ENCODE results near the gene PTH2R. TPM values are rescaled to one million over a fixed set of nuclear protein-coding genes. Genes with fewer than 3 reads are reported as not detected.

The PTH2R gene
- total and polyA plus RNA-seq, 9 of the 15 experiments (the other 6 are each of a cell fraction or from before 2014, with no cell fraction given): 2.7 to 8.8 (median 4.2) TPM

GRCh38 chr2:208361077-208361441, 45.5 kb upstream of the PTH2R start (continued):
- TF ChIP-seq ZNF518B (CRISPR knock-in tag; IDR thresholded peaks at IDR 0.05) (no peak), HNRNPLL (IDR thresholded peaks at IDR 0.05; ENCODE audit: low read depth, low read length, poor library complexity, severe bottlenecking) (no peak), TCF7 (IDR thresholded peaks at IDR 0.05; ENCODE audit: borderline replicate concordance) (no peak), ZNF184 (CRISPR knock-in tag; IDR thresholded peaks at IDR 0.05) (no peak), FOXM1 (IDR thresholded peaks at IDR 0.05; ENCODE audit: low read depth) (no peak), FOXM1 (CRISPR knock-in tag; IDR thresholded peaks at IDR 0.05; ENCODE audit: low read depth) (no peak), EHMT2 (IDR thresholded peaks at IDR 0.05) (no peak), HMG20A (CRISPR knock-in tag; conservative IDR thresholded peaks at IDR 0.05) (no peak)

DNA sequence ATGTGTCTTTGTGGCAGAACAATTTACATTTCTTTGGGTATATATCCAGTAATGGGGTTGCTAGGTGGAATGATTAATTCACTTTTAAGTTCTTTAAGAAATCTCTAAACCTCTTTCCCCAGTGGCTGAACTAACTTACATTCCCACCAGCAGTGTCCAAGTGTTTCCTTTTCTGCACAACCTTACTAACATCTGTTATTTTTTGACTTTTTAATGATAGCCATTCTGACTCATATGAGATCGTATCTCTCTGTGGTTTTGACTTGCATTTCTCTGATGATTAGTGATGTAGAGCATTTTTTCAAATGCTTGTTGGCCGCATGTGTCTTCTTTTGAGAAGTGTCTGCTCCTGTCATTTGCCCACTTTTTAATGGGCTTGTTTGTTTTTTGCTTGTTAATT, 43.1 kb upstream of the PTH2R start:
- no peaks in the 10 kb centered on the region for H4K20me1 ChIP-seq (replicated peaks; ENCODE audit: control insufficient read depth, insufficient read depth, low read length)
- no peak overlapping the region for H3K9ac ChIP-seq (ENCODE audit: insufficient read depth in 1 of 2, low read depth in 2 of 2, low read length in 2 of 2)
- no peaks in the 10 kb centered on the region for H3K9me1 ChIP-seq (ENCODE audit: control insufficient read depth, insufficient read depth, low read length)
- WGBS (ENCODE audit: insufficient coverage, low coverage, missing lambda C conversion rate): 0% methylated on average over 2 of the region's 2 CpGs
- H3K27me3 ChIP-seq (ENCODE audit: control insufficient read depth in 2 of 2, insufficient read depth in 2 of 2, low read length in 2 of 2): no peaks in the 10 kb centered on the region
- BruUV-seq (replicated peaks): no TSS peak
- no peaks in the 10 kb centered on the region for H3K79me2 ChIP-seq (ENCODE audit: control insufficient read depth, insufficient read depth, low read length)
- H3K9me3 ChIP-seq (replicated peaks; ENCODE audit: control insufficient read depth, insufficient read depth, low read depth, low read length): no peaks in the 10 kb centered on the region
- H2AFZ ChIP-seq (ENCODE audit: low read depth, low read length): no peak overlapping the region
- intact Hi-C loops (cut with micrococcal nuclease) (no loop called here), in situ Hi-C loops (cut with MboI) (no loop called here)
- peaks cover 3% of the 10 kb centered on the region; the same call in 1 of the 3 replicates for H3K36me3 ChIP-seq (ENCODE audit: control insufficient read depth, insufficient read depth, low read length)
- no peak overlapping the region for H3K4me3 ChIP-seq
- no peak overlapping the region for H3K27ac ChIP-seq (ENCODE audit: extremely low read depth, low read depth, low read length)
- no peak; the same call in 2 of the 3 replicates for ATAC-seq
- no peak for DNase-seq (ENCODE audit: extremely low read depth in 1 of 4, low spot score in 3 of 4)
- ChIA-PET CTCF (ENCODE audit: low intra/inter-chr PET ratio) (no interaction called here), POLR2A (interaction anchor here (0.6 kb wide), 1 partner anchor 49 kb away, joined by 4 read pairs; no protein-coding TSS in a partner anchor)
- FAIRE-seq: no peak
- H3K4me2 ChIP-seq (ENCODE audit: insufficient read depth, low read length): no peak overlapping the region
- H3K4me1 ChIP-seq (replicated peaks in 1 of 2; ENCODE audit: control insufficient read depth in 2 of 2, insufficient read depth in 2 of 2, low read length in 2 of 2): peaks cover 0 to 7% of the 10 kb centered on the region in 2 experiments; a peak in 1 of 5 replicates
- TF ChIP-seq ETS2 (tag; IDR thresholded peaks at IDR 0.05; ENCODE audit: borderline replicate concordance, poor library complexity, severe bottlenecking) (no peak), BCOR (IDR thresholded peaks at IDR 0.05) (no peak), ESRRA (IDR thresholded peaks at IDR 0.05; ENCODE audit: borderline replicate concordance, low read depth) (peak; percentile 31; the same call in 1 of the 2 replicates), JUN (IDR thresholded peaks at IDR 0.05; ENCODE audit: borderline replicate concordance, low read depth, low read length) (0 out of 2 replicates have a peak, but pooled peaks have one; percentile 53), JUN (CRISPR knock-in tag; IDR thresholded peaks at IDR 0.05; ENCODE audit: borderline replicate concordance) (no peak), ZNF124 (CRISPR knock-in tag; IDR thresholded peaks at IDR 0.05) (no peak), ZC3H11A (IDR thresholded peaks at IDR 0.05; ENCODE audit: low read depth, low read length) (no peak), ERF (CRISPR knock-in tag; IDR thresholded peaks at IDR 0.05) (no peak), ARID1B (IDR thresholded peaks at IDR 0.05) (peak; percentile 69), JUNB (CRISPR knock-in tag; conservative IDR thresholded peaks at IDR 0.05) (0 out of 2 replicates have a peak, but pooled peaks have one; percentile 11), PML (IDR thresholded peaks at IDR 0.05; ENCODE audit: low read length) (no peak), TCFL5 (CRISPR knock-in tag; conservative IDR thresholded peaks at IDR 0.05) (no peak)
- TF ChIP-seq, protein P1, sequence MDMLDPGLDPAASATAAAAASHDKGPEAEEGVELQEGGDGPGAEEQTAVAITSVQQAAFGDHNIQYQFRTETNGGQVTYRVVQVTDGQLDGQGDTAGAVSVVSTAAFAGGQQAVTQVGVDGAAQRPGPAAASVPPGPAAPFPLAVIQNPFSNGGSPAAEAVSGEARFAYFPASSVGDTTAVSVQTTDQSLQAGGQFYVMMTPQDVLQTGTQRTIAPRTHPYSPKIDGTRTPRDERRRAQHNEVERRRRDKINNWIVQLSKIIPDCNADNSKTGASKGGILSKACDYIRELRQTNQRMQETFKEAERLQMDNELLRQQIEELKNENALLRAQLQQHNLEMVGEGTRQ (CRISPR knock-in tag; IDR thresholded peaks at IDR 0.05): no peak
